GM15510 (cell line): Measurements from ENCODE around the gene CLRN3.

Experiments
- POLR2A ChIP-seq: IDR thresholded peaks from 3 replicates; pipeline ENCODE4 v1.6.1; 2011; ENCODE audit warnings: borderline replicate concordance; ENCODE audit not compliant: insufficient read length; ENCODE audit errors: extremely low read depth

The CLRN3 gene

DNA sequence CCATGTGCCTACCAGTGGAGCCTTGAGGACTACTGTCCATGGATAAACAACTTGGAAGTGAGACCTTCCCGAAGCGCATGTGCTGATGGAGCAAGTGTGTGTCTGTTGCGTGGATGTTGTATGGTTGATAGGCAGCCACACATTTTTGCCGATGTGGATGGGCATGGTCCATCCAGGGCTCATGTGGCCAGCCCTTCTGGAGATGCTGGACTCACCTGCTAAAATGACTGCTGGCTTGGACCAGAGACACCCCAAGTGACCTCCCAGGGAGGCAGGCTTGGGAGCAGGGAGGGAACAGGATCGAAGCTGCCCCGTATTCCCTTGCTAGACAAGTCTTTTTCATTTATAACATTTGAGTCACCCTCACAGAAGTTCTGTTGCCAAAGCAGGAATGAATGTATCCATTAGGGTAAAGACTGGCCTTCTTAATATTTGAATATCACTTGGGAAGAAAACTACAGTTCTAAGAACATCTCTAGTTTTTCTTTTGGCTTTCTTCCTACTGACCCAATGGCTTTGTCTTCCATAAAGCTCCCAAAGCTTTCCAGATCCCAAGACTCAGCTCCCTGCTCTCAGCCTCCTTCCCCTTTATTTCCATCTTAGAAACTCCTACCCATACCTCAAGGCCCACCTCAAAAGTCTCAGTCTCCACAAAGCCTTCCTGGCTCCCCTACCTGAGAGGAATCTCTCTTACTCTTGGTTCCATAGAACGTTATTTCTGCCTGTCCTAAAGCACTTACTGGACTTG lies 17.1 kb upstream of the CLRN3 start:
- TF ChIP-seq POLR2A, result no peak

DNA sequence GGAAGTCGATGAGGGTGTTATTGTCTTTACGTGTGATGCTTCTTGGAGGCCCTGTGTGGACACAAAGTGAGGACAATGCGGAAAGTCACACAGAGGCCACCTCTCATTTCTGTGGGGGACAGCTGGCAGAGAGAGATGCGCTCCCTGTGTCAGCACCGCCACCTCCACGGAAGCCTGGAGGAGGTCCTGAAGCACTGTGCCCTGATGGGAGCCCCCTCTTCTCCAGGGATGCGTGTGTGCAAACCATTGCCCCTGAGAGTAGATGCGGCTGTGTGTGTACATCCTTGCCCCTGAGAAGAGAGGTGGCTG lies 16.2 kb upstream of the CLRN3 start:
- no peak for TF ChIP-seq POLR2A

DNA sequence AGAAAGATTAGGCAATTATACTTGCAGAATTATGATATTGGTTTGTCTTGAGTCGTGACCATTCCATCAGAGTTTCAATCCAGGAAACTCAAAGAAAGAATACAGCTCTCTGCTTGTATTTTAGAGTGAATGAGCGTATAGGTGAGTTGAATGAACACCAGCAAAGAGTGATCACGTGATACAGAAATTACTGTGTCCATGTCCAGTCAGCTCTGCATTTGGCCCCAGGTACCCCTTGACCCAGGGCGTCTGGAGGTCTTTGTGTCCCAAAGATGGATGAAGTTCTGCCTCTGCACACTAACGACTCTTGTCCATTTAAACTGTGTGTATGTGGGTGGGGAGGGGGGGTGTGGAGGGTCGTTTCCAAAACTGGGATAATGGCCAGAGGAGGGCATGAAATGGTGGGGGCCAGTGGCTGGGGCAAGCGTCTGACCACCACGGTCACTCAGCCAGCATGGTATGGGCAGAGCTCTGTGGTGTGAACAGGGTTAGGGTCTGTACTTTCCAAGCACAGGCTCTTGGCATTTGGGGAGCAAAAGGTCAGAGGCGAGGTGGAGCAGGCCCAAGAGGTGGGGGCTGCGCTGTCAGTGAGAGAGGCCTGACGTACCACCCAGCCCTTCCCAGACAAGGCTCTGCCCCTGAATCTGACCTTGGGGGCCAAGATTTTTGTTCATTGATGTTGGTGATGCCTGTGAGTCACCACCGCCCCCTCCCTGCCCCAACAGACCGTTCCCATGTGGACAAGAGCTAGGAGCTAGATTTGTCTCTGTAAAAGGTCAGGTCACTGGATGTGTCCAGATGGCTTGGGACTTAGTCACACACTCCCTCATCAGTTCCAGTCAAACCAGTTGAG lies 15.6 kb upstream of the CLRN3 start:
- TF ChIP-seq POLR2A, result no peak

DNA sequence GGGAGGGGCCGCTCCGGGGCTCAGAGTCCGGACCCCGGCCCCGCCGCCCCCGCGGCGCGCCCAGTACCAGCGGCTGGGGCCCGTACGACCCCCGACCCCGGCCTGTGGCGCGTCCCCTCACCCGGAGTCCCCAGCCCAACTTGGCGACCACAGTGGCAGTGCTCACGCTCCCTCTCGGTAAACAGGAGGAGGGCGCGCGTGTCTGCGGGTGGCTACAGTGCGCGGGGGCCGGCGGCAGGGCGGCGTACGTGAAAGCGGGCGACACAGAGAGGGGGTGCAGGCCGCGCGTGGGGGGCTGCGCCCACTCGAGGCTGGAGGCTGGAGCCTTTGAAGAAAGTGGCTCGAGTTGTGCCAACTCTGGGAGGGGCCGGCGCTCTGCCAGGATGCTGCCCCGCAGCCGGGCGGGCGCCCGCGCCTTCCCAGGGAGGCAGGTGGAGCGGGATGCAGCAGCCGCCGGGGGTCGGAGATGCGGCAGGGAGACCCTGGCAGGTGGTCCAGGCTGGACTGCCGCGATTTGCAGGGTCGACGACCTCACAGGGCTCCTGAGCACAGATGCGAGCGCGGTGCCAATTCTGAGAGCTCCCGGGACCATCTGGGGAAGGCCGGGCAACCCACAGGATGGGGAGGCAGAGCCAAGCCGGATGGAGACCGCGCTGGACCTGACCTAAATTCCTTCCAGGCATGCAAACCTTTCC lies 14.8 kb upstream of the CLRN3 start:
- no peak for TF ChIP-seq POLR2A

DNA sequence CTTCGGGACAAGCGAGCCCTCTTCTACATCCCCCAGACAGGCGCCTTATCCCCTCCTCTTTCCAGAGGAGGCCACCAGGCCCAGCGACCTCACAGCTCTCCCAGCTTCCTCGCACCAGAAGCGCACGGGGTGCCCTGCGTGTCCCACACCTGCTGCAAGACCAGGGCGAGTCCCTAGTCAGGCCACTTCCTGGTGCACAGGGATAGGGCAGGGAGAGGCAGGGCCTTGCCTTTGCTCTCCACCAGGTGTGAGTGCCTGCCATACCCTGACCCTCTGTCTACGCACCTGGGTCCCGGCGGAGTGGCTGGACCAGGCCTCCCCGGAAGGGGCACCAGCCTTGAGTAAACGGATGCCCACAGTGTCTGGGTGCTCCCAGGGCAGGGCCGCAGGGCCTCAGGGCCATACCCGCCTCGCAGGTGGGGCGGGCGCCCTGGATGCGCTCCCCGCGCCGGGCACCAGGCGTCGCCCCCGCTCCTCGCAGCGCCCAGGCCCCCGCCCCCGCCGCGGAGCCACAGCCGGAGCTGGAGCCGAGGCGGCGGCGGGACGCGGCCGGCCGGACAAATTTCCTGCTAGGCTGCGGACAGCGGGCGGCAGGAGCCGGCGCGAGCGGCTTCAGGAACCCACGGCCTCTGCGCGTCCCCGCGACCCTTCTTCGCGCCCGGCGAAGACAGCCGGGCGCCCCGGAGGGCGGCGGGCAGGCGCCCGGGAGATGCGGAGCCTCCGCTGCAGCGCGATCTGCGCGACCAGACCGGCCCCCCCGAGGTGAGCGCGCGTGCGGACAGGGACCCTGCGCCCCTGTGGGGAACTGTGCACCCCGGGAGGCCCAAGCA lies 14.0 kb upstream of the CLRN3 start, which contains the start of gene PTPRE:
TSS of gene PTPRE (plus strand) at position 556 of the 830 bp plus-strand sequence. CDS start 133,779 bp downstream, outside the sequence.
- no peak for TF ChIP-seq POLR2A

DNA sequence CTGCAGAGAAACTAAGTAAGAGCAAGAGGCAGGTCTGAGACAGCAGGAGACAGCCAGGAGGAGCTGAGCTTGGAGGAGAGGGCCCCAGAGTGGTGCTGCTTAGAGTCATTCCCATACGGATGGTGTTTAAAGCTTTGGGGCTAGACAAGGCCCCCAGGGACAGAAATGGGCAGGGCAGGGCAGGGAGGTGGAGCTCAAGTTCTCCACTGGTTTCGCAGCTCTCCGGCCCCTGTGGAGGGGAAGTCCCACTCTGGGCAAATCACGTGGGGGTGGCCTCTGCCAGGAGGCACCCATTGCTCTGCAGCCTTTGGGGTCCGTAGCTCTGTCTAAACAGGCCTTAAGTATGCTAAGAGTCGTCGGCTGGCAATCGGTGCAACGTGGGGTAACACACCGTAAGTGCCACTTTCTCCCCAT lies 13.1 kb upstream of the CLRN3 start:
- TF ChIP-seq POLR2A, result no peak

DNA sequence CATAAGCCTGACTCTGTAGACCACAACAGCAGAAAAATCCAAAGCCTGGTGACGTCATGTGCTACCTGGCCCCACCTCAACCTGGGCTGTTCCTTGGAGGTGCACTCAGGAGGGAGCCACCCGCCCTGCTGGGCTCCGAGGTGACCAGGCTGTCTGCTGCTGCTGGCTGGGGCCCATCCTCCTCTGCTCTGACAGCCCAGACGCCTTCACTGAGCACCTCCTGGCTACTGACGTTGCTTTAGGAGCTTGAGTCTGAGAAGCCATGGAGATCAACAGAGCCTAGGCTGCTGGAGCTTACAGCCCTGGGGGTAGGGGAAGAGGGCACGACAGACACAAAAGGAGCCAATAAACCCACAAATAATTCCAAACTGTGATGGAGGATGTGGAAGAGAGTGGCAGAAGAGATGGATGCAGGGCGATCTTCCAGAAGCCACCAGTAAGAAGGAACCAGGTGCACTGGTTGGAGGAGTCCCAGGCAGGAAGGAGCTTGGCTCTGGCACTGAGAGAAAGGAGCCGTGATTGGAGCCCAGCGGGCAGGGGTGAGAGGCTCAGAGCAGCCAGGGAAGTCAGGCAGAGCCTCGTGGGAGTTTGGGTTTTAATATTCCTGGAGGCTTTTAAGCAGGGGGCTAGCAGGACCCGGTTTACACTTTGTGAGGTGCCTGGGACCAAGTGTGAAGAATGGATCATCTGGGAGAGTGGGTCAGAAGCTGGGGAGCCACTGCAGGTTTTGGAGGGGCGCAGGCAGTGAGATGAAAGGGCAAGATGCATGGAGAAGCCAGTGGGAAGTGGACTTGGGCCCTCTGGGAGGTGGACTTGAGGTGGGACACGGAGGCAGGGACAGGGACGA lies 12.5 kb upstream of the CLRN3 start:
- no peak for TF ChIP-seq POLR2A

DNA sequence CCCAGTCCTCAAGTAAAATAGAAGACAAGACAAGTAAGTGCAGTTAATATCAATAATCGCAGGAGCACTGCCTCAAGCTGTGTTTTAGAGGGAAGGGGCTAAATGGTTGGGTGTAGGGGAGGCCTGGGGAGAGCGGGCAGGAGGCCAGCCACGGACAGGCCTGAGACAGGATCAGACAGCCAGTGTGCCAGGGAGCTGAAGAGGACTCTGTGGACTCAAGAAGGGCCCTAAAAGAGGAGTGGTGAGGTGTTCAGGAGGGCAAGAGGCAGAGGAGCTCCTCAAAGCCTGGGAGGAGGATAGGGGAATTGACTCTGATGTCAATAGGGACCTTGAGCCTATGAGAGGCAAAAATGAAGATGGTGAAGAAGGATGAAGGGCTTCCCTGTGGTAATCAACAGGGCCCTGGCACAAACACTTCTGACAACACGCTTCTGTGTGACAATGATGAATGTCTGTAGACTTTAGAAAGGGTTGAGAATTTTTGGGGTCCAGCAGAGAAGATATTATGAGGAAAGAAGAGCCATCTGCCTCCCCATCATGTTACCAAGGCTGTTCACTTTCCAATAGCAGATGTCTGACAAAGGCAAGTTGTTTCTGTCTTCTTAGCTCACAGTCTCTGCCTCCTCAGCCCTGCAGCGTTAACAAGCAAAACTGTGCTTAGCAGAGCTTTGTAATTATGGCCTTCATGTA lies 11.7 kb upstream of the CLRN3 start:
- no peak for TF ChIP-seq POLR2A

DNA sequence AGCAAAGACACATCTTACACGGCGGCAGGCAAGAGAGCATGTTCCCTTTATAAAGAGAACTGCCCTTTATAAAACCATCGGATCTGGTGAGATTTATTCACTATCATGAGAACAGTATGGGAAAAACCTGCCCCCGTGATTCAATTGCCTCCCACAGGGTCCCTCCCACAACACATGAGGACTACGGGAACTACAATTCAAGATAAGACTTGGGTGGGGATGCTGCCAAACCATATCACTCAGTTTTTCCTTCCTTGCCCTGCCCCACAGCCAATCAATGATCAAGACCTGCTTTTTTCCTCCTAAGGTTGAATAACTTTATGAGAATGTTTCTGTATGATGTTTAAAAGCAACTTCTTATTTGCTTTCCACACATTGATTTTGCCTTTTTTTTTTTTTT lies 11.0 kb upstream of the CLRN3 start:
- no peak for TF ChIP-seq POLR2A

DNA sequence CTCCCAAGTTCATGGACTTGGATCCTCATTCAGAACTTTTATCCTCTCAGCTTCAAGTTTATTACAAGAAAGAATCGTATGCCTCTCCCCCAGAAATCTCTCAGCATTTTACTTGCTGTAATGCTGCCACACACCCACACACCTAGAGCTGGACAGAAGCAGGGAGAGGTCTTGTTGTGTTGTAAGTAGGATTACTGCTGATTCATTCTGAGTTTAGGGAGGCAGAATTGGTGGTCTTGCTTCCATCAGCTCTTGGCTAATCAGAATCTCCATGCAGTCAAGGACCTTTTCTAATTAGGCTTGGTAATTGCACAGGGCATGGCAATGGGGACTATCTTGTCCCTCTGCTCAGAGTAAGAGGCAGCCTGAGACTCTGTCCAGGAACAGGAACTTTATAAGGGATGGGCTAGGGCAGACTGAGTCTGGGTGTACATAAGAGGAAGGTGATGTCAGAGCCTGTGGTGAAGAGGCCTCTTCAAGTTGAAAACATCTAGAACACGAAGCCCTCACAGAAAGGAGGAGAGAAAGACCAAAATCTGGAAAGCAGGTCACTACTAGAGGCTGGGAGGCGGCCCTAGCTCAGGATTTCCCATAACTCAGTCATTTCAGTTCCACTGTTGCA lies 7.1 kb upstream of the CLRN3 start:
- no peak for TF ChIP-seq POLR2A

DNA sequence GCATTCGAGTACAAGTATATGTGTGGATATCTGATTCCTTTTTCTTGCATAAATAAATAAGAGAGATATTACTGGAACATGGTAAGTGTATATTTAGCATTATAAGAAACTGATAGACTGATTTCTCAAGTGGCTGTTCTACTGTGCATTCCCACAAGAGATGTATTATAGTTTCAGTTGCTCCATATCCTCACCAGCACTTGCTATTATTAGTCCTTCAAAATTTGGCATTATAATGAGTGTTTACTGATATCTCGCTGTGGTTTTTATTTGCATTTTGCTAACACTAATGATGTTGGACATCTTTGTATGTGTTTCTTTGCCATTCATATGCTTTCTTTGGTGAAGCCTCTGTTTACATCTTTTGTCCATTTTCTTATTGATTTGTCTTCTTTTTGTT lies 4.4 kb upstream of the CLRN3 start:
- TF ChIP-seq POLR2A, result no peak

DNA sequence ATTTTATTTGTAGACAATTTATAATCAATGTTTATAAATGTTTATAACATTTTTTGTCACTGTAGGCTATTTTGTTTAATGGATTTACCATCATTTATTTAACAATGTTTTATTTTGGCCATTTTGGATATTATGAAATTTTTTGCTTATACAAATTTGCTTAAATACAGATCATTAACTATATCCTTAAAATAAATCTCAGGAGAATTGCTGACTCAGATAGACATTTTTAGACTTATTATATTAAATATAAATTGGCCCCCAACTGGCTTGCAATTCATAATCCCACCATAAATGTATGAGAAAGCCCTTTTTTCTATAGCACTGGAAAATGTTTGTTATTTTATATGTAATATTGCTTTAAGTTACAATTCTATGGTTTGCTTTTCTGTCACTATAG lies 3.8 kb upstream of the CLRN3 start:
- TF ChIP-seq POLR2A, result no peak

DNA sequence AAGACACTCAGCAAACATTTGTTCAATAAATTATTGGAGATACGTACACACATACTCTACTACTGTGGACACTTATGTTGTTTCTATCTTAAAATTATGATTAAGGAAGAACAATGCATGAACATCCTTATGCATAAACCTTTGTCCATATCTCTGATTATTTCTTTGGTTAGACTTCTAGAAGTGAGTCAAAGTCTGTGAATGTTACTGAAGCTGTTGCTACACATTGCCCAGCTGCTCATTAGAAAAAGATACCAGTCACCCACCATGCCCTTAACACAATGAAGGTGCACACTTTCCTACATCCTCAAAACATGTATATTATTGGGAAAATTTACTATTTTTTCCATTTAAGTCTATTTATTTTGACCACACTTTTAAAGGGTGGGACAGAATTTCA lies 1.4 kb upstream of the CLRN3 start:
- no peak for TF ChIP-seq POLR2A
